Activated CD4-positive, alpha-beta T cell treated with anti-CD3 and anti-CD28 coated beads for 4 hours (primary cell): ENCODE measurements around the gene HSD3B1.
"Not testable (repeated sequence)": the region's sequence is repeated elsewhere in the genome, so short reads cannot be mapped to it uniquely, and the experiment has no call there.

Experiments
- DNase-seq, 2 donors: peaks; one replicate each; pipeline ENCODE4 v3.0.0-alpha.2; 2020

The HSD3B1 gene

GRCh38 chr1:119556423-119556822 is 49.4 kb downstream of the HSD3B1 start:
- no peak for DNase-seq

GRCh38 chr1:119560402-119560801 is 53.4 kb downstream of the HSD3B1 start:
- not testable (repeated sequence) for DNase-seq

GRCh38 chr1:119564548-119564947 is 57.5 kb downstream of the HSD3B1 start:
- no peak for DNase-seq
